Kidney (tissue), 2 donors: Measurements from ENCODE around the gene LTB4R2. TPM values are rescaled to one million over a fixed set of nuclear protein-coding genes. Genes with fewer than 3 reads are reported as not detected.

Source experiments
- polyA plus RNA-seq: library from polyadenylated mRNA; stranded (reverse); fragments of 350-450 nt; fragmentation: Illumina TruSeq; extraction: RNeasy Lipid Tissue Mini Kit (QIAGEN cat#74804); gene quantifications from one replicate; pipeline ENCODE4 v1.2.3, GENCODE V29; 2014; ENCODE audit warnings: low read depth, low replicate concordance; ENCODE audit not compliant: insufficient read depth
- total RNA-seq: library from RNA; stranded (reverse); fragmentation: NEBNext Ultra II Directional; extraction: Animal tissue kit (Norgen Biotek cat#: 25700); gene quantifications from one replicate; pipeline ENCODE4 v1.2.1, GENCODE V29; 2021
- donor health status: DM: yes; HTN: yes; CAD: no.

The LTB4R2 gene
- total and polyA plus RNA-seq, 2 donors from 2014 or later: 0.67 to 9.2 TPM

Other genes starting within 250 kb of the LTB4R2 start
Only the 30 nearest of the 33 such genes appear.
- 81.1 TPM for gene DCAF11, start 195.4 kb upstream of the LTB4R2 start, total RNA-seq
- gene DCAF11, start 195.4 kb upstream of the LTB4R2 start, polyA plus RNA-seq: 69.4 TPM
- gene NRL, start 195.2 kb upstream of the LTB4R2 start, total RNA-seq: 4.9 TPM
- gene NRL, start 195.2 kb upstream of the LTB4R2 start, polyA plus RNA-seq: 5.5 TPM
- gene FITM1, start 179.5 kb upstream of the LTB4R2 start, total RNA-seq: 1.3 TPM
- gene FITM1, start 179.5 kb upstream of the LTB4R2 start, polyA plus RNA-seq: 1.2 TPM
- gene PSME1, start 173.9 kb upstream of the LTB4R2 start, total RNA-seq: 244 TPM
- 333 TPM for gene PSME1, start 173.9 kb upstream of the LTB4R2 start, polyA plus RNA-seq
- gene EMC9, start 168.5 kb upstream of the LTB4R2 start, total RNA-seq: 22.1 TPM
- gene EMC9, start 168.5 kb upstream of the LTB4R2 start, polyA plus RNA-seq: 62.5 TPM
- gene PSME2, start 163.5 kb upstream of the LTB4R2 start, total RNA-seq: 148 TPM
- 289 TPM for gene PSME2, start 163.5 kb upstream of the LTB4R2 start, polyA plus RNA-seq
- gene RNF31, start 162.6 kb upstream of the LTB4R2 start, total RNA-seq: 69.0 TPM
- gene RNF31, start 162.6 kb upstream of the LTB4R2 start, polyA plus RNA-seq: 64.0 TPM
- gene IRF9, start 148.9 kb upstream of the LTB4R2 start, total RNA-seq: 141 TPM
- gene IRF9, start 148.9 kb upstream of the LTB4R2 start, polyA plus RNA-seq: 88.9 TPM
- gene REC8, start 138.1 kb upstream of the LTB4R2 start, total RNA-seq: 39.9 TPM
- 51.4 TPM for gene REC8, start 138.1 kb upstream of the LTB4R2 start, polyA plus RNA-seq
- 49.5 TPM for gene IPO4, start 121.3 kb upstream of the LTB4R2 start, total RNA-seq
- gene IPO4, start 121.3 kb upstream of the LTB4R2 start, polyA plus RNA-seq: 22.2 TPM
- 83.6 TPM for gene TM9SF1, start 114.7 kb upstream of the LTB4R2 start, total RNA-seq
- gene TM9SF1, start 114.7 kb upstream of the LTB4R2 start, polyA plus RNA-seq: 41.1 TPM
- 0.38 TPM for gene TSSK4, start 104.4 kb upstream of the LTB4R2 start, total RNA-seq
- not detected for gene TSSK4, start 104.4 kb upstream of the LTB4R2 start, polyA plus RNA-seq
- 65.1 TPM for gene CHMP4A, start 96.7 kb upstream of the LTB4R2 start, total RNA-seq
- gene CHMP4A, start 96.7 kb upstream of the LTB4R2 start, polyA plus RNA-seq: 72.2 TPM
- gene MDP1, start 94.1 kb upstream of the LTB4R2 start, total RNA-seq: 22.8 TPM
- 55.4 TPM for gene MDP1, start 94.1 kb upstream of the LTB4R2 start, polyA plus RNA-seq
- gene NEDD8, start 77.8 kb upstream of the LTB4R2 start, total RNA-seq: 145 TPM
- gene NEDD8, start 77.8 kb upstream of the LTB4R2 start, polyA plus RNA-seq: 439 TPM
- gene GMPR2, start 77.2 kb upstream of the LTB4R2 start, total RNA-seq: 75.0 TPM
- gene GMPR2, start 77.2 kb upstream of the LTB4R2 start, polyA plus RNA-seq: 92.5 TPM
- gene TINF2, start 67.5 kb upstream of the LTB4R2 start, total RNA-seq: 99.4 TPM
- gene TINF2, start 67.5 kb upstream of the LTB4R2 start, polyA plus RNA-seq: 57.0 TPM
- 13.1 TPM for gene TGM1, start 47.0 kb upstream of the LTB4R2 start, total RNA-seq
- 4.5 TPM for gene TGM1, start 47.0 kb upstream of the LTB4R2 start, polyA plus RNA-seq
- 33.9 TPM for gene RABGGTA, start 38.5 kb upstream of the LTB4R2 start, total RNA-seq
- gene RABGGTA, start 38.5 kb upstream of the LTB4R2 start, polyA plus RNA-seq: 25.8 TPM
- gene DHRS1, start 10.4 kb upstream of the LTB4R2 start, total RNA-seq: 32.7 TPM
- 56.7 TPM for gene DHRS1, start 10.4 kb upstream of the LTB4R2 start, polyA plus RNA-seq
- gene NOP9, start 10.3 kb upstream of the LTB4R2 start, total RNA-seq: 25.7 TPM
- 8.6 TPM for gene NOP9, start 10.3 kb upstream of the LTB4R2 start, polyA plus RNA-seq
- 22.4 TPM for gene CIDEB, start 2.2 kb upstream of the LTB4R2 start, total RNA-seq
- gene CIDEB, start 2.2 kb upstream of the LTB4R2 start, polyA plus RNA-seq: 49.7 TPM
- gene LTB4R, start 1.4 kb downstream of the LTB4R2 start, total RNA-seq: 9.3 TPM
- gene LTB4R, start 1.4 kb downstream of the LTB4R2 start, polyA plus RNA-seq: 4.6 TPM
- 57.5 TPM for gene ADCY4, start 24.9 kb downstream of the LTB4R2 start, total RNA-seq
- 19.2 TPM for gene ADCY4, start 24.9 kb downstream of the LTB4R2 start, polyA plus RNA-seq
- 19.5 TPM for gene RIPK3, start 29.9 kb downstream of the LTB4R2 start, total RNA-seq
- gene RIPK3, start 29.9 kb downstream of the LTB4R2 start, polyA plus RNA-seq: 5.1 TPM
- 45.3 TPM for gene NFATC4, start 58.0 kb downstream of the LTB4R2 start, total RNA-seq
- 38.9 TPM for gene NFATC4, start 58.0 kb downstream of the LTB4R2 start, polyA plus RNA-seq
- 12.1 TPM for gene NYNRIN, start 88.9 kb downstream of the LTB4R2 start, total RNA-seq
- gene NYNRIN, start 88.9 kb downstream of the LTB4R2 start, polyA plus RNA-seq: 4.4 TPM
- gene CBLN3, start 119.5 kb downstream of the LTB4R2 start, total RNA-seq: 1.3 TPM
- gene CBLN3, start 119.5 kb downstream of the LTB4R2 start, polyA plus RNA-seq: 2.6 TPM
- 53.9 TPM for gene KHNYN, start 119.8 kb downstream of the LTB4R2 start, total RNA-seq
- 9.7 TPM for gene KHNYN, start 119.8 kb downstream of the LTB4R2 start, polyA plus RNA-seq
- 62.3 TPM for gene SDR39U1, start 132.6 kb downstream of the LTB4R2 start, total RNA-seq
- 97.8 TPM for gene SDR39U1, start 132.6 kb downstream of the LTB4R2 start, polyA plus RNA-seq